K562 (cell line): ENCODE data around the gene PDLIM7. TPM values are rescaled to one million over a fixed set of nuclear protein-coding genes. Genes with fewer than 3 reads are reported as not detected.
A peak's percentile ranks its signal among the peaks of the same experiment; 100 is the strongest.

Experiments used
- CGGBP1 ChIP-seq: fragments of 250-450 bp; sonication (Bioruptor Pico); IDR thresholded peaks from 2 replicates; pipeline ENCODE4 v1.9.0; 2021; ENCODE audit warnings: mild to moderate bottlenecking
- CREB5 ChIP-seq: fragments of 250-450 bp; sonication (Bioruptor Pico); IDR thresholded peaks from 2 replicates; pipeline ENCODE4 v1.5.0; 2020; ENCODE audit warnings: mild to moderate bottlenecking
- CSDE1 ChIP-seq, 2 experiments: fragments of 450-650 bp; IDR thresholded peaks; 2 replicates each; pipeline ENCODE4 v1.6.1; 2016; ENCODE audit warnings: mild to moderate bottlenecking in 1 of 2
- EWSR1 ChIP-seq: fragments of 450-650 bp; IDR thresholded peaks from 2 replicates; pipeline ENCODE4 v1.6.1; 2018; ENCODE audit warnings: borderline replicate concordance, mild to moderate bottlenecking, low read depth, moderate library complexity; ENCODE audit not compliant: partially characterized antibody
- HINFP ChIP-seq: fragments of 450-650 bp; conservative IDR thresholded peaks from 2 replicates; pipeline ENCODE4 v1.6.1; 2016; ENCODE audit warnings: missing genetic modification characterization, low read depth, mild to moderate bottlenecking, control low read depth, missing compliant biosample characterization
- HNRNPUL1 ChIP-seq: fragments of 200-400 bp; formaldehyde crosslinking; IDR thresholded peaks from 2 replicates; pipeline ENCODE4 v1.6.1; 2017; ENCODE audit warnings: low read length
- IRF1 ChIP-seq: sonication (generic); formaldehyde crosslinking; IDR thresholded peaks from 2 replicates; pipeline ENCODE4 v1.8.0; 2022; ENCODE audit warnings: missing genetic modification reagents, mild to moderate bottlenecking, borderline replicate concordance
- KDM2B ChIP-seq: fragments of 250-450 bp; sonication (Bioruptor Pico); IDR thresholded peaks from 2 replicates; pipeline ENCODE4 v1.8.0; 2021; ENCODE audit warnings: mild to moderate bottlenecking, moderate library complexity
- KLF6 ChIP-seq: fragments of 250-450 bp; sonication (Bioruptor Pico); IDR thresholded peaks from 2 replicates; pipeline ENCODE4 v1.4.0; 2020; ENCODE audit warnings: mild to moderate bottlenecking, moderate library complexity, borderline replicate concordance
- MAX ChIP-seq: sonication (generic); formaldehyde crosslinking; IDR thresholded peaks from 2 replicates; pipeline ENCODE4 v1.9.0; 2022; ENCODE audit warnings: mild to moderate bottlenecking, missing genetic modification reagents
- MECOM ChIP-seq: fragments of 250-450 bp; sonication (Bioruptor Pico); IDR thresholded peaks from 2 replicates; pipeline ENCODE4 v1.8.0; 2022; ENCODE audit warnings: inconsistent platforms
- MNT ChIP-seq, 2 experiments: fragments of 450-650 bp; conservative IDR thresholded peaks; 2 replicates each; pipeline ENCODE4 v1.6.1; 2017; ENCODE audit warnings: mild to moderate bottlenecking in 2 of 2, moderate library complexity in 2 of 2
- MTA2 ChIP-seq: fragments of 450-650 bp; IDR thresholded peaks from 2 replicates; pipeline ENCODE4 v1.6.1; 2016; ENCODE audit warnings: low read depth
- MXI1 ChIP-seq: IDR thresholded peaks from 2 replicates; pipeline ENCODE4 v1.6.1; 2011; ENCODE audit warnings: low read depth, mild to moderate bottlenecking, improper control_type of control experiment, low read length
- NRF1 ChIP-seq, 2 experiments: fragments of 450-650 bp; IDR thresholded peaks in 1 of 2; conservative IDR thresholded peaks in 1 of 2; 2 replicates each; pipeline ENCODE4 v1.6.1; 2014; ENCODE audit warnings: mild to moderate bottlenecking in 2 of 2
- POLR2B ChIP-seq: fragments of 450-650 bp; IDR thresholded peaks from 2 replicates; pipeline ENCODE4 v1.6.1; 2018; ENCODE audit warnings: low read depth; ENCODE audit not compliant: partially characterized antibody
- PTRF ChIP-seq: fragments of 450-650 bp; IDR thresholded peaks from 2 replicates; pipeline ENCODE4 v1.6.1; 2016; ENCODE audit warnings: mild to moderate bottlenecking, missing genetic modification characterization, missing compliant biosample characterization
- PURB ChIP-seq: sonication (generic); formaldehyde crosslinking; IDR thresholded peaks from 2 replicates; pipeline ENCODE4 v1.9.0; 2021; ENCODE audit warnings: low read depth, mild to moderate bottlenecking, missing genetic modification reagents
- RBFOX2 ChIP-seq: fragments of 200-400 bp; formaldehyde crosslinking; IDR thresholded peaks from 2 replicates; pipeline ENCODE4 v1.6.1; 2017; ENCODE audit warnings: low read depth, mild to moderate bottlenecking, low read length, moderate library complexity
- SIX5 ChIP-seq, 2 experiments: IDR thresholded peaks; 2 replicates each; pipeline ENCODE4 v1.6.1; 2011; ENCODE audit warnings: low read length in 2 of 2, borderline replicate concordance in 1 of 2, low read depth in 1 of 2, mild to moderate bottlenecking in 1 of 2, moderate library complexity in 1 of 2; ENCODE audit not compliant: insufficient read depth in 1 of 2
- ZNF707 ChIP-seq: fragments of 250-450 bp; sonication (Bioruptor Pico); conservative IDR thresholded peaks from 2 replicates; pipeline ENCODE4 v1.8.0; 2022; ENCODE audit warnings: inconsistent platforms, mild to moderate bottlenecking, moderate library complexity
- polyA plus RNA-seq, 8 experiments: library from polyadenylated mRNA; depleted of rRNA in 4 of 8; stranded (reverse) in 5 of 8; unstranded in 3 of 8; fragments of >200 nt; fragmentation: Nextera tagmentation in 2 of 8; fragmentation: Illumina TruSeq in 1 of 8; extraction: Ambion mirVana in 2 of 8; extraction: Trizol in 1 of 8; gene quantifications; 2 replicates each; pipeline versions ENCODE4 v1.2.1 to v1.2.3, GENCODE V29; 2011 to 2014; ENCODE audit warnings: inconsistent platforms in 1 of 8, missing spikeins in 1 of 8
- total RNA-seq, 7 experiments: library from RNA; depleted of rRNA in 6 of 7; stranded (reverse); fragments of >200 nt in 6 of 7; fragmentation: Illumina TruSeq in 2 of 7; extraction: Trizol in 2 of 7; gene quantifications; 2 replicates each; pipeline versions ENCODE4 v1.2.1 to v1.2.3, GENCODE V29; 2011 to 2021; ENCODE audit warnings: low replicate concordance in 1 of 7

Gene PDLIM7
- total and polyA plus RNA-seq, 9 of the 15 experiments (the other 6 are each of a cell fraction or from before 2014, with no cell fraction given), result 2.1 to 124 (median 32.6) TPM

- TF ChIP-seq IRF1 (CRISPR knock-in tag) (no peak), MTA2 (no peak), MAX (CRISPR knock-in tag) (peak; percentile 31), CSDE1 (IDR thresholded peaks at IDR 0.05) (no peak), NRF1 (conservative IDR thresholded peaks at IDR 0.05 in 1 of 2, IDR thresholded peaks at IDR 0.05 in 1 of 2) (peak in 1 of 2 experiments; percentile 15; a peak in 1 of 4 replicates), HINFP (tag) (no peak), ZNF707 (CRISPR knock-in tag) (no peak), KLF6 (no peak), MXI1 (no peak), PURB (CRISPR knock-in tag) (no peak), CREB5 (no peak), MECOM (CRISPR knock-in tag) (no peak), RBFOX2 (peak; percentile 64), PTRF (tag) (no peak), MNT (conservative IDR thresholded peaks at IDR 0.05) (no peak; a peak in 1 of 4 replicates), CGGBP1 (CRISPR knock-in tag) (no peak), POLR2B (no peak), EWSR1 (no peak), HNRNPUL1 (no peak), KDM2B (CRISPR knock-in tag) (no peak), SIX5 (IDR thresholded peaks at IDR 0.05; ENCODE audit: borderline replicate concordance in 1 of 2, insufficient read depth in 1 of 2, low read depth in 1 of 2, low read length in 2 of 2) (no peak)
These were observed 24.7 kb downstream of the PDLIM7 start (continued) for GRCh38 chr5:177472460-177473442.
